ENCODE data around the gene ZNF567.
"Not testable (repeated sequence)": the region's sequence is repeated elsewhere in the genome, so short reads cannot be mapped to it uniquely, and the experiment has no call there.

ZNF567 gene

GRCh38 chr19:36709423-36709822, 22.0 kb downstream of the ZNF567 start:
- no peaks in the 10 kb centered on the region for H3K9me2 ChIP-seq (replicated peaks; ENCODE audit: control insufficient read depth, low read length)
- H3K79me2 ChIP-seq (ENCODE audit: control insufficient read depth, low read length), result peaks cover 7% of the 10 kb centered on the region; the same call in 1 of the 2 replicates
- H4K20me1 ChIP-seq (ENCODE audit: control insufficient read depth, insufficient read depth, low read depth, low read length), result no peaks in the 10 kb centered on the region
- no peak overlapping the region for H3K4me2 ChIP-seq (ENCODE audit: low read length)
- H3F3A ChIP-seq (ENCODE audit: control insufficient read depth, insufficient read depth), result no peaks in the 10 kb centered on the region
- H3K9me3 ChIP-seq (ENCODE audit: control insufficient read depth, insufficient read depth, low read length), result peaks cover 44% of the 10 kb centered on the region
- no peaks in the 10 kb centered on the region for H3K4me1 ChIP-seq (ENCODE audit: control insufficient read depth, low read length)
- no peak for TF ChIP-seq CTCF (IDR thresholded peaks at IDR 0.05; ENCODE audit: low read depth, low read length, poor library complexity, severe bottlenecking)
- no peak for TF ChIP-seq EZH2phosphoT487 (IDR thresholded peaks at IDR 0.05; ENCODE audit: borderline replicate concordance, low read length)
- peaks cover 23% of the 10 kb centered on the region for H3K36me3 ChIP-seq (ENCODE audit: control insufficient read depth, low read length)
- no peak overlapping the region for H3K4me3 ChIP-seq (ENCODE audit: low read length)
- H3K27ac ChIP-seq (ENCODE audit: low read depth, low read length), result no peak overlapping the region
- H3K27me3 ChIP-seq (ENCODE audit: control insufficient read depth, low read length), result no peaks in the 10 kb centered on the region

DNA sequence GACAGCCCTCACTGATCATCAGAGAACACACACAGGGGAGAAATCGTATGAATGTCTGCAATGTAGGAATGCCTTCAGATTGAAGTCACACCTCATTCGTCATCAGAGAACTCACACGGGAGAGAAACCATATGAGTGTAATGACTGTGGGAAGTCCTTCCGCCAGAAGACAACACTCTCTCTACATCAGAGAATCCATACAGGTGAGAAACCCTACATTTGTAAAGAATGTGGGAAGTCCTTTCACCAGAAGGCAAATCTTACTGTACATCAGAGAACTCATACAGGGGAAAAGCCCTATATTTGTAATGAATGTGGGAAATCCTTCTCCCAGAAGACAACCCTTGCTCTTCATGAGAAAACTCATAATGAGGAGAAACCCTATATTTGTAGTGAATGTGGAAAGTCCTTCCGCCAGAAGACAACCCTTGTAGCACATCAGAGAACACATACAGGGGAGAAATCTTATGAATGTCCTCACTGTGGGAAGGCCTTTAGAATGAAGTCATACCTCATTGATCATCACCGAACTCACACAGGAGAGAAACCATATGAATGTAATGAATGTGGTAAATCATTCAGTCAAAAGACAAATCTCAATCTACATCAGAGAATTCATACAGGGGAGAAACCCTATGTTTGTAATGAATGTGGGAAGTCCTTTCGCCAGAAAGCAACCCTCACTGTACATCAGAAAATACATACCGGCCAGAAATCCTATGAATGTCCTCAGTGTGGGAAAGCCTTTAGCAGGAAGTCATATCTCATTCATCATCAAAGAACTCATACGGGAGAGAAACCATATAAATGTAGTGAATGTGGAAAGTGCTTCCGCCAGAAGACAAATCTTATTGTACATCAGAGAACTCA, 32.5 kb downstream of the ZNF567 start:
- Histone ChIP-seq H3K4me3 (ENCODE audit: low read length) (no peak overlapping the region), H3K36me3 (ENCODE audit: control insufficient read depth, low read length) (peaks cover 49% of the 10 kb centered on the region)
- no peak for TF ChIP-seq CTCF (IDR thresholded peaks at IDR 0.05; ENCODE audit: low read depth, low read length, poor library complexity, severe bottlenecking)
- no peak for TF ChIP-seq EZH2phosphoT487 (IDR thresholded peaks at IDR 0.05; ENCODE audit: borderline replicate concordance, low read length)

GRCh38 chr19:36736166-36736565, 48.8 kb downstream of the ZNF567 start:
- not testable (repeated sequence) for H3K4me2 ChIP-seq (ENCODE audit: low read length); H3K4me1 ChIP-seq (ENCODE audit: control insufficient read depth, low read length); H3K4me3 ChIP-seq (ENCODE audit: low read length); H4K20me1 ChIP-seq (ENCODE audit: control insufficient read depth, insufficient read depth, low read depth, low read length); H3K9me2 ChIP-seq (replicated peaks; ENCODE audit: control insufficient read depth, low read length); H3F3A ChIP-seq (ENCODE audit: control insufficient read depth, insufficient read depth); H3K79me2 ChIP-seq (ENCODE audit: control insufficient read depth, low read length); H3K27ac ChIP-seq (ENCODE audit: low read depth, low read length); H3K27me3 ChIP-seq (ENCODE audit: control insufficient read depth, low read length); H3K9me3 ChIP-seq (ENCODE audit: control insufficient read depth, insufficient read depth, low read length); H3K36me3 ChIP-seq (ENCODE audit: control insufficient read depth, low read length)

More for the DNA sequence above, 32.5 kb downstream of the ZNF567 start:
- Histone ChIP-seq H3K27me3 (ENCODE audit: control insufficient read depth, low read length) (no peaks in the 10 kb centered on the region), H3K4me1 (ENCODE audit: control insufficient read depth, low read length) (no peaks in the 10 kb centered on the region), H4K20me1 (ENCODE audit: control insufficient read depth, insufficient read depth, low read depth, low read length) (no peaks in the 10 kb centered on the region), H3K9me3 (ENCODE audit: control insufficient read depth, insufficient read depth, low read length) (peaks cover 45% of the 10 kb centered on the region), H3F3A (ENCODE audit: control insufficient read depth, insufficient read depth) (no peaks in the 10 kb centered on the region), H3K79me2 (ENCODE audit: control insufficient read depth, low read length) (no peaks in the 10 kb centered on the region), H3K4me2 (ENCODE audit: low read length) (no peak overlapping the region), H3K27ac (ENCODE audit: low read depth, low read length) (no peak overlapping the region), H3K9me2 (replicated peaks; ENCODE audit: control insufficient read depth, low read length) (no peaks in the 10 kb centered on the region)

GRCh38 chr19:36745870-36746269, 58.5 kb downstream of the ZNF567 start:
- no peaks in the 10 kb centered on the region for H3K4me1 ChIP-seq (ENCODE audit: control insufficient read depth, low read length)
- no peaks in the 10 kb centered on the region for H4K20me1 ChIP-seq (ENCODE audit: control insufficient read depth, insufficient read depth, low read depth, low read length)
- H3F3A ChIP-seq (ENCODE audit: control insufficient read depth, insufficient read depth), result no peaks in the 10 kb centered on the region
- no peaks in the 10 kb centered on the region for H3K9me2 ChIP-seq (replicated peaks; ENCODE audit: control insufficient read depth, low read length)
- TF ChIP-seq CTCF (IDR thresholded peaks at IDR 0.05; ENCODE audit: low read depth, low read length, poor library complexity, severe bottlenecking), result no peak
- no peak for TF ChIP-seq EZH2phosphoT487 (IDR thresholded peaks at IDR 0.05; ENCODE audit: borderline replicate concordance, low read length)
- H3K36me3 ChIP-seq (ENCODE audit: control insufficient read depth, low read length), result peaks cover 26% of the 10 kb centered on the region
- H3K79me2 ChIP-seq (ENCODE audit: control insufficient read depth, low read length), result no peaks in the 10 kb centered on the region
- H3K9me3 ChIP-seq (ENCODE audit: control insufficient read depth, insufficient read depth, low read length), result peaks cover 31% of the 10 kb centered on the region
- no peak overlapping the region for H3K27ac ChIP-seq (ENCODE audit: low read depth, low read length)
- no peaks in the 10 kb centered on the region for H3K27me3 ChIP-seq (ENCODE audit: control insufficient read depth, low read length)
- H3K4me3 ChIP-seq (ENCODE audit: low read length), result no peak overlapping the region
- no peak overlapping the region for H3K4me2 ChIP-seq (ENCODE audit: low read length)

Measured in DOHH2 (cell line).